GM12872 (cell line): ENCODE data around the gene HMOX1.

Source experiments
- TF ChIP-seq, protein P1 (sequence below): IDR thresholded peaks from 3 replicates; pipeline ENCODE4 v1.5.1; 2011; ENCODE audit warnings: low read depth, mild to moderate bottlenecking, low read length, moderate library complexity; ENCODE audit not compliant: insufficient read depth

The HMOX1 gene

DNA sequence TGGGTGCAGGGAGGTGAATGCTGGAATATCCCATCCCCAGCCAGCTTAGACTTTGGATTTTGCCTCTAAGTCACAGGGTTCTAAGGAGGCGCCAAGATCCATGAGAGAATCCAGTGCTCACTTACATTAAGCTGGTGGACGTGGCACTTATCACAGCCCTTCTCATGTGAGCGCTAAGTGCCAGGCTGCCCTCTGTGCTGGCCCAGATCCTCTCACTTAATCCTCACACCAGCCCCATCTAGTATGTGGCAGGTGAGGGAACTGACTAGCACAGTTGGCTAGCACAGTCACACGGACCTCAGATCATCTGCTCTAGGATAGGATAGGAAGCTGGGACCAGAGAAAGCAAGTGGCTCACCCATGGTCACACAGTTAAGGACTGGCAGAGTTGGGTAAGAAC, 3.6 kb downstream of the HMOX1 start:
- TF ChIP-seq, protein P1, sequence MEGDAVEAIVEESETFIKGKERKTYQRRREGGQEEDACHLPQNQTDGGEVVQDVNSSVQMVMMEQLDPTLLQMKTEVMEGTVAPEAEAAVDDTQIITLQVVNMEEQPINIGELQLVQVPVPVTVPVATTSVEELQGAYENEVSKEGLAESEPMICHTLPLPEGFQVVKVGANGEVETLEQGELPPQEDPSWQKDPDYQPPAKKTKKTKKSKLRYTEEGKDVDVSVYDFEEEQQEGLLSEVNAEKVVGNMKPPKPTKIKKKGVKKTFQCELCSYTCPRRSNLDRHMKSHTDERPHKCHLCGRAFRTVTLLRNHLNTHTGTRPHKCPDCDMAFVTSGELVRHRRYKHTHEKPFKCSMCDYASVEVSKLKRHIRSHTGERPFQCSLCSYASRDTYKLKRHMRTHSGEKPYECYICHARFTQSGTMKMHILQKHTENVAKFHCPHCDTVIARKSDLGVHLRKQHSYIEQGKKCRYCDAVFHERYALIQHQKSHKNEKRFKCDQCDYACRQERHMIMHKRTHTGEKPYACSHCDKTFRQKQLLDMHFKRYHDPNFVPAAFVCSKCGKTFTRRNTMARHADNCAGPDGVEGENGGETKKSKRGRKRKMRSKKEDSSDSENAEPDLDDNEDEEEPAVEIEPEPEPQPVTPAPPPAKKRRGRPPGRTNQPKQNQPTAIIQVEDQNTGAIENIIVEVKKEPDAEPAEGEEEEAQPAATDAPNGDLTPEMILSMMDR, result no peak

DNA sequence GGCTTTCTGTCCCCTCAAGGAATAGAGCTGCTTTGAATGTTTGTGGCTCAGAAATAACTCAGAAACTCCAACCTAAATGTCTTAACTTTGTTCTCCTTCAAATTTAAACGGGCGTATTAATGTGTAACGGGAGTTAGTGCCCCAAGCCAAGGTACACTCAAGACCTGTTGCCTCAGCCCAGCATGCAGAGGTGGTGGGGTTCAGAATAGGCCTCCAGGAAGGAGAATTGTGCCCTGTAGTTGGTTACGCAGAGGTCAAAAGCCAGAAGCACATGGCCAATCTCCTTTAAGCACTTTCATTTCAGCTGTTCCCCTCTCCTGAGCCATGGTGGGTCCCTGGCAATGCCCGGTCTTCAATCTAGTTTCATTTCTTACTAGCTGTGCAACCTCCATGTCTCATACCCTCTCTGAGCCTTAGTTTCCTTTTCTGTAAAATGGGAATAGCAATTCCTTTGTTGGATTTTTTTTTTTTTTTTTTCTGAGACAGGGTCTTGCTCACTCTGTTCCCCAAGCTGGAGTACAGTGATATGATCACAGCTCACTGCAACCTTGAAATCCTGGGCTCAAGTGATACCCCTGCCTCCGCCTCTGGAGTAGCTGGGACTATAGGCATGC, 4.2 kb downstream of the HMOX1 start:
- TF ChIP-seq, protein P1, result no peak

DNA sequence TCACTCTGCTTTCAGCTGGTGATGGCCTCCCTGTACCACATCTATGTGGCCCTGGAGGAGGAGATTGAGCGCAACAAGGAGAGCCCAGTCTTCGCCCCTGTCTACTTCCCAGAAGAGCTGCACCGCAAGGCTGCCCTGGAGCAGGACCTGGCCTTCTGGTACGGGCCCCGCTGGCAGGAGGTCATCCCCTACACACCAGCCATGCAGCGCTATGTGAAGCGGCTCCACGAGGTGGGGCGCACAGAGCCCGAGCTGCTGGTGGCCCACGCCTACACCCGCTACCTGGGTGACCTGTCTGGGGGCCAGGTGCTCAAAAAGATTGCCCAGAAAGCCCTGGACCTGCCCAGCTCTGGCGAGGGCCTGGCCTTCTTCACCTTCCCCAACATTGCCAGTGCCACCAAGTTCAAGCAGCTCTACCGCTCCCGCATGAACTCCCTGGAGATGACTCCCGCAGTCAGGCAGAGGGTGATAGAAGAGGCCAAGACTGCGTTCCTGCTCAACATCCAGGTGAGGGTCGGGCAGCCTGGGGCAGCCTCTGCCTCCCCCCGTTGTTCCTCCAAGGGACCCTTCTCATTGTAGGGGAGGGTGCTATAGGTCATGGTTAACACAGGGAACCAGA, 5.9 kb downstream of the HMOX1 start:
- TF ChIP-seq, protein P1, result no peak

DNA sequence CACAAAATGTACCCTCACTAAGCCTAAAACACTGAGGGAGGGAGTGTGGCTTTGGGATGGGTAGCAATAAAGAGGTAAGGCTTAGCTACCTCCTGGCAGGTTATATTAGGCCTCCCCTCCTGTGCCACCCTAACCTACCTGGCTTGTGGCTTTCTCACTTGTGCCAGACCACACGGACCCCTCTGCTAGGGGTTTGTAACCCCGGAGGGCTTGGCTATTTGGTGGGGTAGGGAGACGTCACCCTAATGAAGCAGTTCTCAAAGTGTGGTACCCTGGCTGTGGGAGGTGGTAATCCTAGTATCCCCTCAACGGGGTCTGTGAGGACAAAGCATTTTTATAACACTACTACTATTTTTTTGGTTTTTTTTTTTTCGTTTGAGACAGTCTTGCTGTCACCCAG, 10.0 kb downstream of the HMOX1 start:
- TF ChIP-seq, protein P1, result no peak

DNA sequence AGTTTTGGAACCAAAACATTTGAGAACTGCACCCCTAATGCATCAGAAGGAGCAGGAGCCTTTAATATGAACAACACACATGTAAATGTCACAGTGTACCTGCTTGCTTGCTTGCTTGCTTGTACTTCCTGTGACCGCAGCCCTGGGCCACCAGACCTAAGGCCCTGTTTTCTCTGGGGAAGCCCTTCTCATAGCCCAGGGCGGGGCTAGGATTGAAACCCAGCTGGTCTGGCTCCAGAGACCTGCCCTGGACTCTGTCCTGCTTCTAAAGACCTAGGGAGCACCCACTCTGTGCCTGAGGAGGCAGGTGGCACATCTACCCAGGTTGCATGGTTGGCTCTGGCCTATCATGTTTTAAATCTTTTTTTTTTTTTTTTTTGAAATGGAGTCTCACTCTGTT, 11.5 kb downstream of the HMOX1 start:
- TF ChIP-seq, protein P1, result no peak

DNA sequence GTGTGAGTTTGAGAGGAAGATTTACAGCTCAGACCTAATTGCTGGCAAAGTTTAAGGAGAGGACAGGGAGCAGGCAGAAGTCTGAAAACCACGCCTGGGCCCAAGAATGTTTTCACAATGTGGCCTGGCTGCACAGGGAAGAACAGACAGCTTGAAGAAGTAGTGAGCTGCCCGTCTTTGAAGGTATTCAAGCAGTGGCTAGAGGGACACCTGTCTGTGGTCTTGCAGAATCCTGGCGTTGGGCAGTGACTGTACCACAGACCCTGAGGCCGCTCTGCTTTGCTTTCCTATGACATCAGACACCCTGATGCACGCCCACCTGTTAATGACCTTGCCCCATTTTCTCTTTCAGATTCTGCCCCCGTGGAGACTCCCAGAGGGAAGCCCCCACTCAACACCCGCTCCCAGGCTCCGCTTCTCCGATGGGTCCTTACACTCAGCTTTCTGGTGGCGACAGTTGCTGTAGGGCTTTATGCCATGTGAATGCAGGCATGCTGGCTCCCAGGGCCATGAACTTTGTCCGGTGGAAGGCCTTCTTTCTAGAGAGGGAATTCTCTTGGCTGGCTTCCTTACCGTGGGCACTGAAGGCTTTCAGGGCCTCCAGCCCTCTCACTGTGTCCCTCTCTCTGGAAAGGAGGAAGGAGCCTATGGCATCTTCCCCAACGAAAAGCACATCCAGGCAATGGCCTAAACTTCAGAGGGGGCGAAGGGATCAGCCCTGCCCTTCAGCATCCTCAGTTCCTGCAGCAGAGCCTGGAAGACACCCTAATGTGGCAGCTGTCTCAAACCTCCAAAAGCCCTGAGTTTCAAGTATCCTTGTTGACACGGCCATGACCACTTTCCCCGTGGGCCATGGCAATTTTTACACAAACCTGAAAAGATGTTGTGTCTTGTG, 12.5 kb downstream of the HMOX1 start:
- TF ChIP-seq, protein P1, result no peak

DNA sequence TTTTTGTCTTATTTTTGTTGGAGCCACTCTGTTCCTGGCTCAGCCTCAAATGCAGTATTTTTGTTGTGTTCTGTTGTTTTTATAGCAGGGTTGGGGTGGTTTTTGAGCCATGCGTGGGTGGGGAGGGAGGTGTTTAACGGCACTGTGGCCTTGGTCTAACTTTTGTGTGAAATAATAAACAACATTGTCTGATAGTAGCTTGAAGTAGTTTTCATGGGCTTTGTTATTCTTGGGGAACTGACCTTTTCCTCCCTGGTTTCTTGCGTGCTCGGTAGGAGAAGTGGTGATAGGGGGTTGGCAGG, 13.1 kb downstream of the HMOX1 start:
- TF ChIP-seq, protein P1, result no peak
